ENCODE measurements around the gene DBF4. TPM values are rescaled to one million over a fixed set of nuclear protein-coding genes. Genes with fewer than 3 reads are reported as not detected.

DBF4 gene
- total RNA-seq, 1 experiment from 2014 or later, result 37.5 TPM

DNA sequence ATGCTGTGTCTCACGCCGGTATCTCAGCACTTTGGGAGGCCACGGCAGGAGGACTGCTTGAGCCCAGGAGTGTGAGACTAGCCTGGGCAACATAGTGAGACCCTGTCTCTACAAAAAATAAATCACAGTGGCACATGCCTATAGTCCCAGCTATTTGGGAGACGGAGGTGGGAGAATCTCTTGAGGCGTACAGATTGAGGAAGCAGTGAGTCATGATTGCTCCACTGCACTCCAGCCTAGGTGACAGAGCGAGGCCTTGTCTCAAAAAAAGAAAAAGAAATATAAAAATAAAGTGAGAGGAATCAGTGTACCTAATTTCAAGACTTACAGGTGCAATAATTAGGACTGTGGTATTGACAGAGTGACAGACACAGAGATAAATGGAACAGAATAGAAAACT is 24.0 kb upstream of the DBF4 start:
- Histone ChIP-seq H3K9ac (ENCODE audit: low read length) (no peak overlapping the region), H3K27me3 (ENCODE audit: low read length) (no peaks in the 10 kb centered on the region), H3F3A (ENCODE audit: low read length, unreplicated experiment) (no peaks in the 10 kb centered on the region), H3K79me2 (ENCODE audit: low read length) (no peaks in the 10 kb centered on the region), H3K4me3 (ENCODE audit: low read length) (no peak overlapping the region), H3K36me3 (ENCODE audit: low read depth, low read length) (peaks cover 15% of the 10 kb centered on the region), H3K27ac (ENCODE audit: low read length) (no peak overlapping the region), H3K9me2 (replicated peaks; ENCODE audit: low read length) (no peaks in the 10 kb centered on the region), H4K20me1 (ENCODE audit: low read length) (no peaks in the 10 kb centered on the region), H3K4me1 (ENCODE audit: insufficient read depth, low read length) (peaks cover 4% of the 10 kb centered on the region; the same call in 1 of the 2 replicates), H3K9me3 (ENCODE audit: low read length) (no peaks in the 10 kb centered on the region), H3K4me2 (ENCODE audit: low read length) (no peak overlapping the region), H2AFZ (ENCODE audit: low read length) (no peak overlapping the region)
- ChIA-PET POLR2A (ENCODE audit: unreplicated experiment) (no interaction called here), CTCF (no interaction called here)
- BruUV-seq (replicated peaks), result no TSS peak
- no peak for DNase-seq
- intact Hi-C loops (cut with micrococcal nuclease), result no loop called here
- no peak for ATAC-seq
- no peak for TF ChIP-seq CTCF (conservative IDR thresholded peaks at IDR 0.05; ENCODE audit: low read depth, low read length)
- TF ChIP-seq EZH2phosphoT487 (IDR thresholded peaks at IDR 0.05; ENCODE audit: borderline replicate concordance, low read length), result no peak
- TF ChIP-seq EZH2 (IDR thresholded peaks at IDR 0.05; ENCODE audit: low read length, unreplicated experiment), result no peak

DNA sequence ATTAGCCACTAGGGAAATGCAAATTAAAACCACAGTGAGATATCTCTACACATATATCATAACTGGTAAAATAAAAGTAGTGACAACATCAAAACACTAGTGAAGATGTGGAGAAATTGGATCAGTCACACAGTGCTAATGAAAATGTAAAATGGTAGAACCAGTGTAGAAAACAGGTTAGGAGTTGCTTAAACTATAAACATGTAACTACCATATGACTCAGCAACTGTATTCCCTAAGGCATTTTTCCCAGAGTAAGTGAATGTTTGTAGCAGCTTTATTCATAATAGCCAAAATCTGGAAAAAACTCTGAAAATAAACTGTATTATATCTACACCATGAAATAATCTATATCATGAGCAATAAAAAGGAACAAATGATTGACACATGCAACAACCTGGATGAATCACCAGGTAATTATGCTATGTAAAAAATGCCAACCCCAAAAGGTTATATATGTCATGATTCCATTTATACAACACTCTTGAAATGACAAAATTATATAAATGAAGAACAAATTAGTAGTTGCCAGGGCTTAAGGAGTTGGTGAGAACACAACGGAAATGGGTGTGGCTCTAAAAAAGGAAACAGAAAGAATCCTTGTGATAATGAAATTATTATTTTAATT is 22.9 kb upstream of the DBF4 start:
- Histone ChIP-seq H3K4me1 (ENCODE audit: insufficient read depth, low read length) (peaks cover 4% of the 10 kb centered on the region; the same call in 1 of the 2 replicates), H2AFZ (ENCODE audit: low read length) (no peak overlapping the region), H3K4me2 (ENCODE audit: low read length) (no peak overlapping the region), H3K79me2 (ENCODE audit: low read length) (no peaks in the 10 kb centered on the region), H3F3A (ENCODE audit: low read length, unreplicated experiment) (no peaks in the 10 kb centered on the region), H3K4me3 (ENCODE audit: low read length) (no peak overlapping the region), H3K27me3 (ENCODE audit: low read length) (no peaks in the 10 kb centered on the region), H3K36me3 (ENCODE audit: low read depth, low read length) (peaks cover 20% of the 10 kb centered on the region), H3K27ac (ENCODE audit: low read length) (no peak overlapping the region), H3K9ac (ENCODE audit: low read length) (no peak overlapping the region), H3K9me3 (ENCODE audit: low read length) (no peaks in the 10 kb centered on the region), H4K20me1 (ENCODE audit: low read length) (no peaks in the 10 kb centered on the region), H3K9me2 (replicated peaks; ENCODE audit: low read length) (no peaks in the 10 kb centered on the region)
- peak; percentile 66 for ATAC-seq
- no TSS peak for BruUV-seq (replicated peaks)
- TF ChIP-seq EZH2phosphoT487 (IDR thresholded peaks at IDR 0.05; ENCODE audit: borderline replicate concordance, low read length) (no peak), EZH2 (IDR thresholded peaks at IDR 0.05; ENCODE audit: low read length, unreplicated experiment) (no peak), CTCF (conservative IDR thresholded peaks at IDR 0.05; ENCODE audit: low read depth, low read length) (no peak)
- ChIA-PET POLR2A (ENCODE audit: unreplicated experiment) (no interaction called here), CTCF (no interaction called here)
- peak; percentile 62 for DNase-seq
- intact Hi-C loops (cut with micrococcal nuclease), result no loop called here

- CTCF ChIA-PET, result no interaction called here
- BruUV-seq (replicated peaks), result no TSS peak
- ATAC-seq, result no peak
Measured at GRCh38 chr7:87858417-87859100, 17.7 kb upstream of the DBF4 start.

More at GRCh38 chr7:87858417-87859100, 17.7 kb upstream of the DBF4 start:
- no peak for DNase-seq
- no peaks in the 10 kb centered on the region for H3K9me2 ChIP-seq (replicated peaks; ENCODE audit: low read length)
- peaks cover under 1% of the 10 kb centered on the region; the same call in 1 of the 2 replicates for H3K4me1 ChIP-seq (ENCODE audit: insufficient read depth, low read length)
- H3K27ac ChIP-seq (ENCODE audit: low read length), result no peak overlapping the region
- no peaks in the 10 kb centered on the region for H3K9me3 ChIP-seq (ENCODE audit: low read length)
- no peaks in the 10 kb centered on the region for H3K79me2 ChIP-seq (ENCODE audit: low read length)
- H3K36me3 ChIP-seq (ENCODE audit: low read depth, low read length), result peaks cover 13% of the 10 kb centered on the region; the same call in 1 of the 2 replicates
- H2AFZ ChIP-seq (ENCODE audit: low read length), result no peak overlapping the region
- no peak for TF ChIP-seq EZH2 (IDR thresholded peaks at IDR 0.05; ENCODE audit: low read length, unreplicated experiment)
- TF ChIP-seq CTCF (conservative IDR thresholded peaks at IDR 0.05; ENCODE audit: low read depth, low read length), result no peak
- H3F3A ChIP-seq (ENCODE audit: low read length, unreplicated experiment), result no peaks in the 10 kb centered on the region
- no peak overlapping the region for H3K4me2 ChIP-seq (ENCODE audit: low read length)
- intact Hi-C loops (cut with micrococcal nuclease), result no loop called here
- no peaks in the 10 kb centered on the region for H4K20me1 ChIP-seq (ENCODE audit: low read length)
- no peaks in the 10 kb centered on the region for H3K27me3 ChIP-seq (ENCODE audit: low read length)
- no peak overlapping the region for H3K4me3 ChIP-seq (ENCODE audit: low read length)
- POLR2A ChIA-PET (ENCODE audit: unreplicated experiment), result no interaction called here
- no peak overlapping the region for H3K9ac ChIP-seq (ENCODE audit: low read length)

Data from PC-3 (cell line).